Upper lobe of left lung (tissue), 4 donors: ENCODE measurements around the gene OR52I1.

ENCODE experiments used
- POLR2A ChIP-seq, 4 donors: fragments of 450-650 bp; IDR thresholded peaks; one replicate each; pipeline ENCODE4 v1.5.1; 2016 to 2017; ENCODE audit warnings: antibody characterized with exemption in 4 of 4, mild to moderate bottlenecking in 2 of 4
- TF ChIP-seq, protein P1 (sequence below), 6 experiments: fragments of 450-650 bp in 4 of 6; fragments of 200-600 bp in 2 of 6; sonication (generic) in 2 of 6; IDR thresholded peaks; one replicate each; pipeline ENCODE4 v1.5.1; 2016 to 2019; ENCODE audit warnings: antibody characterized with exemption in 6 of 6

DNA sequence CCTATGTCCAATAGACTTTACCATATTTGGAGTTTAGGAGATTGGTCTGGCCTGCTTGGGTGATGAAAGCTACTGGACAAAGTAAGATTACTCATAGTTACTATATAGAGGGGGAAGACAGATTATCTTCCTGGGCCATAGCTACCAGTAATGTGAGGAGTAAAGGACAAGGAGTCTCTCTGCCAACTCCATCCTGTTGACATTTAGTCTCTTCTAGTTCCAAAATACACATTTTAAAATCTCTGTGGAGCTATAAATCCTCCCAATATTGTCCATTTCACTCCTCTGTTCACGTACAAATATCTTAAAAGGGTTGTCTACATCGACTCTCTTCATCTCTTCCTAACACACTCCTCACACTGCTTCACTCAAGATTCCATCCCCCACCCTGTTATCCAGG, 42.3 kb downstream of the OR52I1 start:
- TF ChIP-seq POLR2A (IDR thresholded peaks at IDR 0.05): no peak
- TF ChIP-seq, protein P1, sequence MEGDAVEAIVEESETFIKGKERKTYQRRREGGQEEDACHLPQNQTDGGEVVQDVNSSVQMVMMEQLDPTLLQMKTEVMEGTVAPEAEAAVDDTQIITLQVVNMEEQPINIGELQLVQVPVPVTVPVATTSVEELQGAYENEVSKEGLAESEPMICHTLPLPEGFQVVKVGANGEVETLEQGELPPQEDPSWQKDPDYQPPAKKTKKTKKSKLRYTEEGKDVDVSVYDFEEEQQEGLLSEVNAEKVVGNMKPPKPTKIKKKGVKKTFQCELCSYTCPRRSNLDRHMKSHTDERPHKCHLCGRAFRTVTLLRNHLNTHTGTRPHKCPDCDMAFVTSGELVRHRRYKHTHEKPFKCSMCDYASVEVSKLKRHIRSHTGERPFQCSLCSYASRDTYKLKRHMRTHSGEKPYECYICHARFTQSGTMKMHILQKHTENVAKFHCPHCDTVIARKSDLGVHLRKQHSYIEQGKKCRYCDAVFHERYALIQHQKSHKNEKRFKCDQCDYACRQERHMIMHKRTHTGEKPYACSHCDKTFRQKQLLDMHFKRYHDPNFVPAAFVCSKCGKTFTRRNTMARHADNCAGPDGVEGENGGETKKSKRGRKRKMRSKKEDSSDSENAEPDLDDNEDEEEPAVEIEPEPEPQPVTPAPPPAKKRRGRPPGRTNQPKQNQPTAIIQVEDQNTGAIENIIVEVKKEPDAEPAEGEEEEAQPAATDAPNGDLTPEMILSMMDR (IDR thresholded peaks at IDR 0.05): no peak
